CD4-positive, CD25-positive, alpha-beta regulatory T cell (primary cell): Measurements from ENCODE around the gene USP25. TPM values are rescaled to one million over a fixed set of nuclear protein-coding genes. Genes with fewer than 3 reads are reported as not detected.

Experiments
- ATAC-seq, 2 donors: fragments of 150-1000 bp; cut with Tn5 transposase; one replicate each; pipeline ENCODE4 v1.10.0; 2021; ENCODE audit warnings: low read depth in 2 of 2, moderate number of reproducible peaks in 2 of 2, moderate library complexity in 1 of 2
- DNase-seq, 3 donors: peaks; one replicate each; pipeline versions ENCODE4 v3.0.0 to v3.0.0-alpha.2; 2012 to 2022; ENCODE audit warnings: mixed read lengths in 1 of 3
- H3K27ac ChIP-seq: one replicate; pipeline ENCODE4 v1.7.0; 2013; ENCODE audit warnings: mild to moderate bottlenecking, low read length; ENCODE audit not compliant: insufficient read depth, poor library complexity, severe bottlenecking
- H3K27me3 ChIP-seq: one replicate; pipeline ENCODE4 v1.7.0; 2013; ENCODE audit warnings: low read length; ENCODE audit not compliant: control insufficient read depth, insufficient read depth
- H3K36me3 ChIP-seq: one replicate; pipeline ENCODE4 v1.7.0; 2013; ENCODE audit warnings: mild to moderate bottlenecking, low read length, moderate library complexity; ENCODE audit not compliant: control insufficient read depth, insufficient read depth
- H3K4me1 ChIP-seq: 2 replicates; pipeline ENCODE4 v1.7.0; 2013; ENCODE audit warnings: mild to moderate bottlenecking, low read length; ENCODE audit not compliant: insufficient read depth, control insufficient read depth, poor library complexity, severe bottlenecking
- H3K4me3 ChIP-seq: one replicate; pipeline ENCODE4 v1.7.0; 2013; ENCODE audit warnings: low read depth, mild to moderate bottlenecking, low read length, moderate library complexity
- H3K9me3 ChIP-seq, 2 experiments: 1 replicate in 1 of 2; 2 replicates in 1 of 2; pipeline ENCODE4 v1.7.0; 2013; ENCODE audit warnings: low read length in 2 of 2, mild to moderate bottlenecking in 1 of 2, moderate library complexity in 1 of 2; ENCODE audit not compliant: control insufficient read depth in 2 of 2
- H3K27ac Mint-ChIP-seq, 3 donors: one replicate each; pipeline ENCODE4 v1.8.0; 2020 to 2022; ENCODE audit warnings: mild to moderate bottlenecking in 3 of 3, mixed read lengths in 3 of 3, moderate library complexity in 2 of 3
- H3K27me3 Mint-ChIP-seq: one replicate; pipeline ENCODE4 v1.8.0; 2022; ENCODE audit warnings: mild to moderate bottlenecking, mixed read lengths
- H3K36me3 Mint-ChIP-seq: one replicate; pipeline ENCODE4 v1.8.0; 2020; ENCODE audit warnings: mixed read lengths
- H3K4me1 Mint-ChIP-seq, 4 donors: one replicate each; pipeline ENCODE4 v1.8.0; 2020 to 2022; ENCODE audit warnings: mixed read lengths in 4 of 4, mild to moderate bottlenecking in 1 of 4
- H3K4me3 Mint-ChIP-seq, 4 donors: one replicate each; pipeline ENCODE4 v1.8.0; 2020 to 2022; ENCODE audit warnings: mild to moderate bottlenecking in 4 of 4, mixed read lengths in 4 of 4, moderate library complexity in 3 of 4
- H3K9me3 Mint-ChIP-seq, 7 donors: one replicate each; pipeline ENCODE4 v1.8.0; 2020 to 2022; ENCODE audit warnings: mixed read lengths in 7 of 7, mild to moderate bottlenecking in 3 of 7, moderate library complexity in 2 of 7
- polyA plus RNA-seq, 4 donors: library from polyadenylated mRNA; unstranded; fragments of 300-500 nt; fragmentation: Illumina TruSeq; gene quantifications; one replicate each; pipeline ENCODE4 v1.2.3, GENCODE V29; 2021
- total RNA-seq: library from RNA; stranded (reverse); gene quantifications from one replicate; pipeline ENCODE4 v1.2.3, GENCODE V29; 2022

Gene USP25
- total and polyA plus RNA-seq, 5 donors from 2014 or later: 6.6 to 64.6 (median 11.2) TPM

- no peak for ATAC-seq
- Histone ChIP-seq H3K9me3 (no peaks in the 10 kb centered on the region), H3K27me3 (no peaks in the 10 kb centered on the region), H3K4me1 (peaks cover 6% of the 10 kb centered on the region), H3K36me3 (peaks cover 32% of the 10 kb centered on the region), H3K27ac (no peak overlapping the region), H3K4me3 (no peak overlapping the region)
- DNase-seq: no peak
- Mint-ChIP-seq H3K4me3 (no peak overlapping the region), H3K27me3 (no peaks in the 10 kb centered on the region), H3K4me1 (peaks cover 50 to 62% (median 58%) of the 10 kb centered on the region in 4 donors), H3K36me3 (peaks cover 44% of the 10 kb centered on the region), H3K27ac (no peak overlapping the region), H3K9me3 (peaks cover 0 to 8% (median 0%) of the 10 kb centered on the region in 7 donors)
Observed at GRCh38 chr21:15764878-15765277, 35.1 kb downstream of the USP25 start.

DNA sequence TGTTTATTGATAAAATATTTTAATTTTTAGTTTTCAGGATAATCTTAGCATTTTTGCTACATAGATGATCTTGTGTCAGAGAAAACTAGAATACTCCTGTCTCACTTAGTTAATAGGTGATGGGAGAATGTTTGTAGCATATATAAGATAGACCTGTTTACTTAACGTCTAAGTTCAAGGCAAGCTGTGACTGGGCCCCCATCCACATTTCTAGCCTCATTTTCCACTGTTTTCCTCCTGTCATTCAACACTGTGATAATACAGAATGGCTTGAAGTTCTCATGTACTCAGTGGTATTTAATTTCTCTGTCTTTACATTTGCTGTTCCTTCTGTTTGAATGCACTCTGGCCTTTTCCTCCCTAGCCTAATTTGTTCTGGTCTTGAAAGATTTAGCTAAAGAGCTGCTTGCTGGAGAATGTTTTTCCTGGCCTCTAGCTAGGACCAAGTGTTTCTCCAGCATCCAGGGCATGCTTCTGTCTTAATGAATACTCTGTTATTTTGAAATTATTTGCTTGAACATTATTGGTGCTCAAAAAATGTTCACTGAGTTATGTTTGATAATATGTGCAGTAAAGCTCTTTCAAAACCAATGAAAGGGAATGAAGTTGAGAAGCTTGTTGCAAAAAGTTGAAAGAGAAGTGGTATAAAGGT, 37.3 kb downstream of the USP25 start:
- H3K4me3 ChIP-seq: no peak overlapping the region
- no peak overlapping the region for H3K27ac ChIP-seq
- peaks cover 52% of the 10 kb centered on the region for H3K36me3 Mint-ChIP-seq
- no peaks in the 10 kb centered on the region for H3K27me3 Mint-ChIP-seq
- no peaks in the 10 kb centered on the region for H3K9me3 ChIP-seq
- no peak for DNase-seq
- no peak for ATAC-seq
- peaks cover 36% of the 10 kb centered on the region for H3K36me3 ChIP-seq
- no peak overlapping the region for H3K4me3 Mint-ChIP-seq
- peaks cover 4% of the 10 kb centered on the region for H3K4me1 ChIP-seq
- H3K27me3 ChIP-seq: no peaks in the 10 kb centered on the region
- H3K27ac Mint-ChIP-seq: peak overlapping the region in 1 of 3 donors; percentile 59
- H3K4me1 Mint-ChIP-seq: peaks cover 33 to 70% (median 59%) of the 10 kb centered on the region in 4 donors
- peaks cover 0 to 8% (median 0%) of the 10 kb centered on the region in 7 donors for H3K9me3 Mint-ChIP-seq

GRCh38 chr21:15768045-15768601, 38.3 kb downstream of the USP25 start:
- Histone ChIP-seq H3K4me1 (peaks cover 4% of the 10 kb centered on the region), H3K27me3 (no peaks in the 10 kb centered on the region), H3K27ac (no peak overlapping the region), H3K4me3 (no peak overlapping the region), H3K36me3 (peaks cover 33% of the 10 kb centered on the region), H3K9me3 (no peaks in the 10 kb centered on the region)
- H3K9me3 Mint-ChIP-seq: peaks cover 0 to 1% (median 0%) of the 10 kb centered on the region in 7 donors
- no peak overlapping the region for H3K27ac Mint-ChIP-seq
- H3K36me3 Mint-ChIP-seq: peaks cover 49% of the 10 kb centered on the region
- H3K4me1 Mint-ChIP-seq: peaks cover 26 to 73% (median 58%) of the 10 kb centered on the region in 4 donors
- H3K4me3 Mint-ChIP-seq: no peak overlapping the region
- no peak for ATAC-seq
- no peak for DNase-seq
- no peaks in the 10 kb centered on the region for H3K27me3 Mint-ChIP-seq

DNA sequence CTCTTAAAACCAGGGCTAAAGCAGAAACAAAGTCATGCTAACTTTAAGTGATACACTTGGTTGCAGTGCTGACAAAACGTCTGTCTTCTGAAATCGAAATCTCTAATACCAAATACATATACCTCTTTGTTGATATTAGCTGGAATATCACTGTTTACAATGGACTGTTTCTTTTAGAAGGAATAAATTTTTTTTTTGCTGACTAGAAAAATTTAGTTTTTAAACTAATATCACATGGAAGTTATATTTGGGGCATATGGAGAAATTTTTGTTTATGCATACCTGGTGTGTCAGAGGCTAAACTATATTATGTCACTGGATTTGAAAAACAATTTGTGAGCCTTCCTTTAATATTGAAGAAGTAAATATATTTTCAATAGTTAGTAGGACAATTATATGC, 39.1 kb downstream of the USP25 start:
- ATAC-seq: no peak
- no peak for DNase-seq
- H3K27ac ChIP-seq: no peak overlapping the region
- Mint-ChIP-seq H3K27me3 (no peaks in the 10 kb centered on the region), H3K27ac (no peak overlapping the region), H3K4me1 (peaks cover 28 to 70% (median 57%) of the 10 kb centered on the region in 4 donors), H3K36me3 (peaks cover 49% of the 10 kb centered on the region), H3K4me3 (no peak overlapping the region), H3K9me3 (no peaks in the 10 kb centered on the region)
- H3K9me3 ChIP-seq: no peaks in the 10 kb centered on the region
- H3K27me3 ChIP-seq: no peaks in the 10 kb centered on the region
- no peak overlapping the region for H3K4me3 ChIP-seq
- H3K4me1 ChIP-seq: peaks cover 4% of the 10 kb centered on the region
- peaks cover 33% of the 10 kb centered on the region for H3K36me3 ChIP-seq

DNA sequence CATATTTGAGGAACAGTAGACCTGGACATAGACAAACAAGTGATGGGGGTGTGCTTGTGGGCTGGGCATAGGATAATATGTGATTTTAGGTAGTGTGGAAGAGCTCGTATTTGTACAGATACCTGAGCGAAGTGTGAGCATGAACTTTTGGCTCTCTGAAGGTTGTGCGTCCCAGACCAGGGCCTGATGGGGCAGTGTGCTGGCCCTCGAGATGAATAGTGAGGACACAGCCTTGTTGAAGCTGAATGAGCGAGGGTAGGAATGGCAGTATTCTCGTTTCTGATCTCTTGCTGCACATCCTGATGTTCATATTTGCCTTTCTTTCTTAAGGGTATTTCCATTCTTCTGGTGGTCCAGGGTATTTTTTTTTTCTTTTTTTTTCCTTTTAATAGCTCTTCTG, 41.5 kb downstream of the USP25 start:
- peaks cover 25% of the 10 kb centered on the region for H3K36me3 ChIP-seq
- Mint-ChIP-seq H3K27me3 (no peaks in the 10 kb centered on the region), H3K4me3 (no peak overlapping the region), H3K36me3 (peaks cover 53% of the 10 kb centered on the region), H3K4me1 (peaks cover 36 to 60% (median 55%) of the 10 kb centered on the region in 4 donors), H3K9me3 (peaks cover 0 to 4% (median 0%) of the 10 kb centered on the region in 7 donors), H3K27ac (peak overlapping the region in 1 of 3 donors; percentile 7)
- no peak overlapping the region for H3K4me3 ChIP-seq
- ATAC-seq (no peak), DNase-seq (no peak)
- no peaks in the 10 kb centered on the region for H3K27me3 ChIP-seq
- no peaks in the 10 kb centered on the region for H3K9me3 ChIP-seq
- no peak overlapping the region for H3K27ac ChIP-seq
- H3K4me1 ChIP-seq: peaks cover 4% of the 10 kb centered on the region

DNA sequence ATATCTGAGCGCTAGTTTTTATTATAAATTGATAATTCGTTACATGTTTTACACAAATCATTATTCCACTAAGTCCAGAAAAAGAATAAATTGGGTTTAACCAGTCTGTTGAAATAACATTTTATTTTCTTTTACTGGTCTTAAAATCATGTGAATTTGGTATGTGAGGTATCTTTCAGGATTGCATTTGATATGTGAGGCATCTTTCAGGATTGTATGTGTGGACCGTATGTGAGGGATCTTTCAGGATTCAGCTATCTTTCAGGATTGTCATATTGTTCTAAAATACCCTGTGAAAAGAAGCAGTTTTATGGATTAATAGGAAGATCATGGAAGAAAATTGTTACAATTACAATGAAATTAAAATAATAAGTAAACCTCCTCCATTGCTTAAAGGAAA, 42.9 kb downstream of the USP25 start:
- Histone ChIP-seq H3K4me1 (no peaks in the 10 kb centered on the region), H3K36me3 (peaks cover 21% of the 10 kb centered on the region), H3K27me3 (no peaks in the 10 kb centered on the region), H3K9me3 (no peaks in the 10 kb centered on the region), H3K4me3 (no peak overlapping the region), H3K27ac (no peak overlapping the region)
- peaks cover 49% of the 10 kb centered on the region for H3K36me3 Mint-ChIP-seq
- peaks cover 39 to 60% (median 52%) of the 10 kb centered on the region in 4 donors for H3K4me1 Mint-ChIP-seq
- no peak for DNase-seq
- peaks cover 0 to 4% (median 0%) of the 10 kb centered on the region in 7 donors for H3K9me3 Mint-ChIP-seq
- no peak overlapping the region for H3K27ac Mint-ChIP-seq
- H3K27me3 Mint-ChIP-seq: no peaks in the 10 kb centered on the region
- no peak for ATAC-seq
- no peak overlapping the region for H3K4me3 Mint-ChIP-seq

GRCh38 chr21:15774590-15774989, 44.8 kb downstream of the USP25 start:
- DNase-seq (no peak), ATAC-seq (no peak)
- no peaks in the 10 kb centered on the region for H3K27me3 Mint-ChIP-seq
- Histone ChIP-seq H3K4me3 (no peak overlapping the region), H3K4me1 (no peaks in the 10 kb centered on the region), H3K9me3 (no peaks in the 10 kb centered on the region), H3K27ac (no peak overlapping the region), H3K36me3 (peaks cover 23% of the 10 kb centered on the region), H3K27me3 (no peaks in the 10 kb centered on the region)
- H3K9me3 Mint-ChIP-seq: peaks cover 0 to 4% (median 0%) of the 10 kb centered on the region in 7 donors
- H3K4me3 Mint-ChIP-seq: no peak overlapping the region
- H3K36me3 Mint-ChIP-seq: peaks cover 35% of the 10 kb centered on the region
- peaks cover 34 to 52% (median 42%) of the 10 kb centered on the region in 4 donors for H3K4me1 Mint-ChIP-seq
- H3K27ac Mint-ChIP-seq: no peak overlapping the region

- Histone ChIP-seq H3K36me3 (peaks cover 20% of the 10 kb centered on the region), H3K4me1 (no peaks in the 10 kb centered on the region), H3K27me3 (no peaks in the 10 kb centered on the region), H3K9me3 (no peaks in the 10 kb centered on the region), H3K4me3 (no peak overlapping the region), H3K27ac (no peak overlapping the region)
- Mint-ChIP-seq H3K27me3 (no peaks in the 10 kb centered on the region), H3K4me3 (no peak overlapping the region), H3K36me3 (peaks cover 32% of the 10 kb centered on the region), H3K27ac (peak overlapping the region in 1 of 3 donors; percentile 52), H3K4me1 (peaks cover 34 to 50% (median 41%) of the 10 kb centered on the region in 4 donors), H3K9me3 (peaks cover 0 to 4% (median 0%) of the 10 kb centered on the region in 7 donors)
- DNase-seq (no peak), ATAC-seq (no peak)
Observed at GRCh38 chr21:15775291-15775690, 45.5 kb downstream of the USP25 start.
